Measurements from ENCODE around the gene KIF24.

The KIF24 gene

GRCh38 chr9:34334337-34334824, 5.3 kb upstream of the KIF24 start:
- no peak overlapping the region for H3K27ac ChIP-seq
- ChIA-PET POLR2A (ENCODE audit: low non-redundant PET) (interaction anchor here (1.3 kb wide), 1 partner anchor 42 kb away, joined by 3 read pairs; the partner anchor contains the start of gene MYORG), CTCF (interaction anchor here (6.1 kb wide), 1 partner anchor 44 kb away, joined by 54 read pairs; the partner anchor contains the start of gene MYORG)
- no peak for DNase-seq (ENCODE audit: low spot score)
- no peak for TF ChIP-seq CTCF (conservative IDR thresholded peaks at IDR 0.05; ENCODE audit: low read depth)

GRCh38 chr9:34333836-34334235, 4.8 kb upstream of the KIF24 start:
- ChIA-PET CTCF (interaction anchor here (6.1 kb wide), 1 partner anchor 45 kb away, joined by 54 read pairs; the partner anchor contains the start of gene MYORG), POLR2A (ENCODE audit: low non-redundant PET) (interaction anchor here (0.7 to 1.3 kb wide), 2 partner anchors 43 to 48 kb away, joined by 3 read pairs; partner anchors contain the start of gene MYORG)
- no peak for TF ChIP-seq CTCF (conservative IDR thresholded peaks at IDR 0.05; ENCODE audit: low read depth)
- no peak overlapping the region for H3K27ac ChIP-seq
- DNase-seq (ENCODE audit: low spot score), result no peak

- POLR2A ChIA-PET (ENCODE audit: low non-redundant PET), result no interaction called here
- CTCF ChIA-PET, result interaction anchor here (0.7 to 6.1 kb wide), 5 partner anchors 12 to 259 kb away, joined by 3 to 54 read pairs (median 5); partner anchors contain the start of gene MYORG
- DNase-seq (ENCODE audit: low spot score), result peak; percentile 38
- peak; percentile 88 for TF ChIP-seq CTCF (conservative IDR thresholded peaks at IDR 0.05; ENCODE audit: low read depth)
- no peak overlapping the region for H3K27ac ChIP-seq
Measured at GRCh38 chr9:34332076-34332964, 3.3 kb upstream of the KIF24 start.

- ChIA-PET CTCF (interaction anchor here (0.5 to 6.1 kb wide), 2 partner anchors 47 to 302 kb away, joined by 3 to 54 read pairs; partner anchors contain the start of gene MYORG), POLR2A (ENCODE audit: low non-redundant PET) (interaction anchor here (1.2 kb wide), 1 partner anchor 46 kb away, joined by 4 read pairs; the partner anchor contains the start of gene MYORG)
- no peak for DNase-seq (ENCODE audit: low spot score)
- no peak overlapping the region for H3K27ac ChIP-seq
- no peak for TF ChIP-seq CTCF (conservative IDR thresholded peaks at IDR 0.05; ENCODE audit: low read depth)
Measured at GRCh38 chr9:34331196-34331595, 2.1 kb upstream of the KIF24 start.

GRCh38 chr9:34328500-34328986, 525 bp downstream of the KIF24 start:
- POLR2A ChIA-PET (ENCODE audit: low non-redundant PET), result interaction anchor here (0.5 kb wide), 1 partner anchor 28 kb away, joined by 3 read pairs; no protein-coding TSS in a partner anchor
- CTCF ChIA-PET, result no interaction called here
- DNase-seq (ENCODE audit: low spot score), result peak; percentile 39
- no peak for TF ChIP-seq CTCF (conservative IDR thresholded peaks at IDR 0.05; ENCODE audit: low read depth)
- H3K27ac ChIP-seq, result peak overlapping the region; percentile 93

GRCh38 chr9:34326690-34327089, 2.4 kb downstream of the KIF24 start:
- no peak for TF ChIP-seq CTCF (conservative IDR thresholded peaks at IDR 0.05; ENCODE audit: low read depth)
- no peak overlapping the region for H3K27ac ChIP-seq
- ChIA-PET CTCF (no interaction called here), POLR2A (ENCODE audit: low non-redundant PET) (no interaction called here)
- DNase-seq (ENCODE audit: low spot score), result no peak

All from RWPE1 (cell line).